ENCODE results near the gene PRR16.
"Not testable (repeated sequence)": the region's sequence is repeated elsewhere in the genome, so short reads cannot be mapped to it uniquely, and the experiment has no call there.

The PRR16 gene

GRCh38 chr5:120463991-120464626, at the start of gene PRR16:
Gene PRR16, plus strand, starts transcription at chr5:120464300.
- no peak for DNase-seq

DNA sequence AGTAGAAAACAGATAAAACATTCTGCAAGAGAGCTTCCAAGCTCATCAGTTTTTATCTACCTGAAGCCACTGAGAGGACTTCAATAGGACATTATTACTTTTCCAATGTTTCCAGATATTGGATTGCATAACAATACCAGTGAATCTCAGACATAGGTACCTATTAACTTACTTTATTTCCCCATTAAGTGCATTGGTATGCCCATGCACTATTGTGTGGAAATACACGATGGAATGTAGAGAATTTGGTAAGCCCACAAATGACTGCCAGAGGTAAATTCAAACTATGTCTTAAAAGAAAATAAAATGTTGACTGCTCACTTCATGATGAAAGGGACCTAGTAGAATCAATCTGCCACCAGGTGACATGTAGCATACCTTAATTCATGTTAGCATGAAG, 48.1 kb upstream of the PRR16 start:
- DNase-seq = no peak

GRCh38 chr5:120419127-120419526, 45.0 kb upstream of the PRR16 start:
- DNase-seq = no peak

- DNase-seq = not testable (repeated sequence)
Measured at GRCh38 chr5:120426633-120427275, 37.3 kb upstream of the PRR16 start.

DNA sequence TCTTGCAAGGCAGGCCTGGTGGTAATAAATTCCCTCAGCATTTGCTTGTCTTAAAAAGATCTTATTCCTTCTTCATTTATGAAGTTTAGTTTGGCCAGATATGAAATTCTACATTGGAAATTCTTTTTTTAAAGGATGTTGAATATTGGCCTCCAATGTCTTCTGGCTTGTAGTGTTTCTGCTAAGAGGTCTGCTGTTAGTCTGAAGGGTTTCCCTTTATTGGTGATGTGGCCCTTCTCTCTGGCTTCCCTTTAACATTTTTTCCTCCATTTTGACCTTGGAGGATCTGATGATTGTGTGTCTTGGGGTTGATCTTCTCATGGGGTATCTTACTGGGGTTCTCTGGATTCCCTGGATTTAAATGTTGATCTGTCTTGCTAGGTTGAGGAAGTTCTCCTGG, 33.5 kb upstream of the PRR16 start:
- no peak for DNase-seq

DNA sequence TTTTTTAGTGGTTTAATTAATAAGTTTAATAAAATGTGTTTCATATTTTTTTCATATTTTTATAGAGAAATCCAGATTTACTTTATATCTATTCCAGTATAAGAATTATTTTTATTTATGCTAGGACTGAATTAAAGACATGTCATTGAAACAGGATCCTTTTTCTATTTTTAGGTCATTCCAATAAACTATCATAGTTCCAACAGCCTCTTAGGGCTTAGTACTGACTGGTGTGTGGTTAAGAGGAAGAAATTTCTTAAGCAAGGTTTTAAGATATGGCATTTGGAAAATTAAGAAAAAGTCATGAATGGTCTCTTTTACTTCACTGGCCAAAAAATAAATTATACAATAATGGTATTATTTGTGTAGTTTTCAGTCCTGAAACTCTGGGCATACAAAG, 31.2 kb upstream of the PRR16 start:
- DNase-seq = no peak

- DNase-seq = no peak
Measured at GRCh38 chr5:120435129-120435528, 29.0 kb upstream of the PRR16 start.

DNA sequence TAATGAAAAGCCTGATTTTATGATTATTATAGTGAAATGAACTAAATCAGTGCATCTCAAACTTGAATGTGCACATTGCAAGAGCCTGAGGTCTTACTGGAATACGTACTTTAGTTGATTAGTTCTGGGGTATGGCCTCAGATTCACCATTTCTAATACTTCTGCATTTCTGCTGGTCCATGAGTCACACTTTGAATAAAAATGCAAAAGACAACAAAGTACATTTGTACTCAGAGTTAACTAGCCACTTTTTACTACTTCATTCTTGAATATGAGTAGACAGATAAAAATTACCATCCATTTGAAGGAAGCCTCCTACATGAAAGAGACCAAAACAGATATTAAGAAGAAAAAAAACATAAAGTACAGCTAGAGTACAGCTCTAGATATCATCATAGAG, 27.1 kb upstream of the PRR16 start:
- DNase-seq = no peak

DNA sequence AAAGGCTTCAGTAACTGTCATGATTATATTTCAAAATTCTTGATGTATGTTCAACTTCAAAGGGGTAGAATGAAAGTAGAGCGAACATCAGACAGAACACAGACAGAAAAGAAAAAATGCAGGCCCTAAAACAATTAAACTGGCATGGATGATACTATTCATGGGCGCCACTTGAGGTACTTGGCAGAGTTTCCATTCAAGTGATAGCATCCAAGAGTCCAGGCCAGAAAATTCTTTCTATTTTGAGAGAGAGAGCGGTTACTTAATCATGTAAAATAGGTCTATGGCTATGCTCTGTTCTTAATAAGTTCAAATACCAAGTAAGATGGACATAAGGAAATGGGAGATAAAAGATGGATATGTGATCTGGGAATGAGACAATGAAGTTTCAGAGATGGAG, 21.4 kb upstream of the PRR16 start:
- no peak for DNase-seq

GRCh38 chr5:120443607-120444006, 20.5 kb upstream of the PRR16 start:
- DNase-seq = no peak

GRCh38 chr5:120446068-120446492, 18.0 kb upstream of the PRR16 start:
- no peak for DNase-seq

DNA sequence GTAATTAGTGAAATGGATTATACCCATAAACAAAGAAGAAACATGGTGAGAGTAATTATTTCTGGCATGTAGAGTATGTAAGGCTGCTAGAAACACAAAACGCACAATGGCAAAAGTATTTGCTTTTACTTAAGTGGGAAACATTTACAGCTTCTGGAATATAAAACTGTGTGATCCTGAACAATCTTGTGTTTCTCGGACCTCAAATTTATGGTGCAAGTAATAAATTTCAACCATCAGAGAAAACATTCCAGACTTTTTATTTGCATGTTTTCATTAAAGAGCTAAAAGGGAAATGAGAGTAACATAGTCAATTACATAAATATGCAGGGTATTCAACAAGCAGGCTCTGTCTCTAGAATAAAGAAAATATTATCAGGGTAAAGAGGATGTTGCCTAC, 17.2 kb upstream of the PRR16 start:
- no peak for DNase-seq

DNA sequence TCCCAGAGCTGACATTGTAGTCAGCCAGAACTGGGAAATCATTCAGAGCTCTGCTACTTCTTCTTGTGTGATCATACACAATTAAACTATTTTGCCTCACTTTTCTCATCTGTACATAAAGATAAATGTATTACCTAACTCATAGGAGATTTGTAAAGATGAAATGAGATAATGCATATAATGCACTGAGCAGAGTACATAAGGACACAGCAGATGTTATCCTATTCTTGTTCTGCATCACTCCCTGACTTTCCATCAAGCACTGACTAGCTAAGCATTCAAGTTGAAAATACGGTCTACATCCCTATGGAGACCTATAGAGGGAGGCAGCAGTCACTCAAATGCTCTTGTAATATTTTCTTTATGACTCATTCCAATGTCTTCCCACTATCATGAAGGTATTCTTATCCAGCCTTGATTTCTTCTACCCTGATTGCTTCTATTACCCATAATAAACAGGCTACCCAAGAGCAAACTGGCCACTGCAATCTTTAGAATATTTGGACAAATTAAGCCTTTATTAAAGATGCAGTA, 16.3 kb upstream of the PRR16 start:
- no peak for DNase-seq

DNA sequence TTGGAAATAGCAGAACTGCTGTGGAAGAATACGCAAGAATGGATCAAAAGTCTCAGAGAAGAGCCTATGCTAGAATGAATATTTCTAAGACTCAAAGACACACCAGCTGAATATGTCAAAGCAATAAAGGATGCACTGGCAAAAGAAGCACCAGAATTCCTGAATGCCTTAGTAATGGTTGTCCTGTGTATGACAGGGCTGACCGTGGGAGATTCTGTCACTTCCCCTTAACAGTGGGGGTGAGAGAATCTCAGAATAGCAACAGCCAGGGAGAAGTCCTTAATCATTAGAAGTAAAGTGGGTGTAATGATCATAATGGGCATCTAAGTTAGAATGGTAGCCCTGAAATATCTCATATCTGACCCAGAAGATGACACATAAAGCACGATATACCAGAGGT, 14.6 kb upstream of the PRR16 start:
- no peak for DNase-seq

- DNase-seq = no peak
Measured at GRCh38 chr5:120450910-120451309, 13.2 kb upstream of the PRR16 start.

GRCh38 chr5:120451445-120451844, 12.7 kb upstream of the PRR16 start:
- DNase-seq = no peak

GRCh38 chr5:120452471-120452870, 11.6 kb upstream of the PRR16 start:
- no peak for DNase-seq

DNA sequence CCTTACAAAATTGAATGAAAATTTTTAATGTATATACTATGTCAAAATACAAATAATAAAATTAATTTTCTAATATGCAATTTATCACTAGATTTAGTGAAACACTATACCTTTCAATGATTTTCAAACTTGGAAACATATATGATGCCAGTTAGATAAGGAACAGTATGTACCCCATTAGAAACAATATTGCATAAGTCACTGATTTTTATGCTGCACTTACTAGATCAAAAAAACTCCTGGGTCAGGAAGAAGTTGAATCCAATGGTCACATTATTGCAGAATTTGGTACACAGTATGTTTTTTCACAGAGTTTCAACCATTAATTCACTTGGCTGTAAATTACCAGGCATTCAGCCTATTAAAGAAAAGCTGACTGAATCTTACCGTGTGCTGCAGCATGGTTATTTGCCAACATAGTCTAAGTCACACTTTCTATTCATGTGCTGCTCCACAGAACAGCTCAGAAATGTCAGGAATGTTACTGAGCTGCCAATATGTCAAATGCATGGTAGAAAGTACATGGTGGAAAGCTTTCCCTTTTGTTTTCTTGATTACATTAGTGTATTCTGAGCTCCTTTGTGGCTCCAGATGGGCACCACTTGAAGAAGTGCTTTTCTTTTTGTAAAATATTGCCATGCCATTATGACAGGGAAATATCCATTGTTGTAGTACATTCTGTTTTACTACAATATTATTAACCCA, 9.9 kb upstream of the PRR16 start:
- DNase-seq = no peak

DNA sequence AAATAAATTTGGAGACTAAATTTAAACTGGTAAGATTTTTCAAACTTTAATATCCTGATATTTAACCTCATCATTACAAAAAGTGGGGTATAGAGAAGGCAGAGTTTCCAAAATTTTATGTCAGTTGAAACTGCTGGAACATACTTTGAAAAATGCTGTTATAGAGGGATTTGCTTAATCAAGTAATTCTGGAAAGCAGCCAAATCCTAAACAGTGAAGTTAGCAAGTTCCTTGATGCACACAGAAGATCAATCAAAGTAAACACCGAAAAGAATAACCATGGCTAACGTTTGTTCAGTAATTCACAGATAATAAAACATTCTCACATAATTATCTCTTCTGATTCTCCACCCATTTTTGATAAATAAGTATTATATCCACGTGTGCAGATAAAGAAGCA, 8.1 kb upstream of the PRR16 start:
- DNase-seq = no peak

DNA sequence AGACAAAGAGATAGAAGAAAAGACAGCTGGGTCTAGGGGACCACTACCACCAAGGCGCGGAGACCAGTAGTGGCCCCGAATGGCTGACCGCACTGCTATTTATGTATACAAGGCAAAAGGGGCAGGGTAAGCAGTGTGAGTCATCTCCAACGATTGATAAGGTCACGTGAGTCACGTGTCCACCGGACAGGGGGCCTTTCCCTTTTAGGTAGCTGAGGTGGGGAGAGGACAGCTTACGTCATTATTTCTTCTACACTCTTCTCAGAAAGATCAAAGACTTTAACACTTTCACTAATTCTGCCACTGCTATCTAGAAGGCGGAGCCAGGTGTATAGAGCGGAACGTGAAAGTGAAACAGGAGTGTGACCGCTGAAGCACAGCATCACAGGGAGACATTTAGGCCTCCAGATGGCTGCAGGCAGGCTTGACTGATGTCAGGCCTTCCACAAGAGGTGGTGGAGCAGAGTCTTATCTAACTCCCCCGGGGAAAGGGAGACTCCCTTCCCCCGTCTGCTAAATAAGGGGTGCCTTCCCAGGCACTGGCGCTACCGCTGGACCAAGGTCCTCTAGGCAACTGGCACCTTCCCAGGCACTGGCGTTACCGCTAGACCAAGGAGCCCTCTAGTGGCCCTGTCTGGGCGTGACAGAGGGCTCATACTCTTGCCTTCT, 6.1 kb upstream of the PRR16 start:
- peak; percentile 31 for DNase-seq

- not testable (repeated sequence) for DNase-seq
Measured at GRCh38 chr5:120458508-120458847, 5.6 kb upstream of the PRR16 start.

DNA sequence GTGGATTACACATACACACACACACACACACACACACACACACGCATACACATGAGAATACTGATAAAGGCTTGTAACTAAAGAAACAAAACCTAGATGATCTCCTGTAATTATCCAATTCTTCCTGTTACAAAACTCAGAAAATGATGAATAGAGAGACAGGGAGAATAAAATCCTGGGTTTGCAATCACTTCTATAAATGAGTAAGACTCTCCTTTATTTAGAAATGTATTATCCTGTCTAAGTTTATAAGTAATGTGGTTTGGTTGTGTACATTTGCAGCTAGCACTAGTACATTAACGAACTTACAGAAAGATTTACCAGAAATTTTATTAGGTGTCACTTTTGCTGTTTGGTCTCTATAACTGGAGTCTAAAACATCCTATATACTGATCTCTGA, 2.8 kb upstream of the PRR16 start:
- no peak for DNase-seq

- no peak for DNase-seq
Measured at GRCh38 chr5:120463006-120463680, 957 bp upstream of the PRR16 start.
